GM23338 (cell line): Measurements from ENCODE around the gene PLD1. TPM values are rescaled to one million over a fixed set of nuclear protein-coding genes. Genes with fewer than 3 reads are reported as not detected.

Experiments used
- ATAC-seq: fragments of 200-7000 bp; cut with Tn5 transposase; 3 replicates; pipeline ENCODE4 v1.9.1; 2020
- DNase-seq: peaks from one replicate; pipeline ENCODE4 v3.0.0-alpha.2; 2015; ENCODE audit warnings: low spot score
- H2AFZ ChIP-seq: fragments of 200-600 bp; sonication (generic); 2 replicates; pipeline ENCODE4 v1.8.0; 2016; ENCODE audit warnings: antibody characterized with exemption, mild to moderate bottlenecking, moderate library complexity
- H3F3A ChIP-seq: fragments of 200-600 bp; sonication (generic); replicated peaks from 2 replicates; pipeline ENCODE4 v1.8.0; 2017; ENCODE audit warnings: antibody characterized with exemption, mixed run types, low read depth
- H3K27ac ChIP-seq: fragments of 200-600 bp; sonication (generic); 2 replicates; pipeline ENCODE4 v1.6.1; 2016; ENCODE audit warnings: low read depth
- H3K27me3 ChIP-seq: fragments of 200-600 bp; sonication (generic); 2 replicates; pipeline ENCODE4 v1.8.0; 2016; ENCODE audit warnings: mild to moderate bottlenecking, mixed run types, moderate library complexity; ENCODE audit not compliant: insufficient read depth
- H3K36me3 ChIP-seq: fragments of 200-600 bp; sonication (generic); 2 replicates; pipeline ENCODE4 v1.8.0; 2016; ENCODE audit warnings: mild to moderate bottlenecking; ENCODE audit not compliant: insufficient read depth
- H3K4me1 ChIP-seq: fragments of 200-600 bp; sonication (generic); 2 replicates; pipeline ENCODE4 v1.8.0; 2016; ENCODE audit warnings: mild to moderate bottlenecking, moderate library complexity; ENCODE audit not compliant: insufficient read depth
- H3K4me2 ChIP-seq: fragments of 200-600 bp; sonication (generic); 2 replicates; pipeline ENCODE4 v1.7.1; 2017; ENCODE audit warnings: mixed run types
- H3K4me3 ChIP-seq: fragments of 200-600 bp; sonication (generic); 2 replicates; pipeline ENCODE4 v1.6.1; 2016; ENCODE audit warnings: mixed run types
- H3K79me2 ChIP-seq: fragments of 200-600 bp; sonication (generic); replicated peaks from 2 replicates; pipeline ENCODE4 v1.8.0; 2017; ENCODE audit warnings: mild to moderate bottlenecking; ENCODE audit not compliant: insufficient read depth
- H3K9me2 ChIP-seq: fragments of 200-600 bp; sonication (generic); 2 replicates; pipeline ENCODE4 v1.8.0; 2017; ENCODE audit not compliant: insufficient read depth
- H4K20me1 ChIP-seq: fragments of 200-600 bp; sonication (generic); replicated peaks from 2 replicates; pipeline ENCODE4 v1.8.0; 2017; ENCODE audit warnings: mild to moderate bottlenecking; ENCODE audit not compliant: insufficient read depth
- H3K27ac Mint-ChIP-seq: 2 replicates; pipeline ENCODE4 v1.8.0; 2020; ENCODE audit warnings: inconsistent platforms, mild to moderate bottlenecking, moderate library complexity, mixed read lengths
- H3K27me3 Mint-ChIP-seq: 3 replicates; pipeline ENCODE4 v1.8.0; 2022; ENCODE audit warnings: low read depth, mild to moderate bottlenecking, moderate library complexity, mixed read lengths, inconsistent platforms; ENCODE audit not compliant: insufficient read depth, poor library complexity
- H3K36me3 Mint-ChIP-seq: 3 replicates; pipeline ENCODE4 v1.8.0; 2021; ENCODE audit warnings: low read depth, mild to moderate bottlenecking, inconsistent platforms, moderate library complexity, mixed read lengths
- H3K4me1 Mint-ChIP-seq: 3 replicates; pipeline ENCODE4 v1.8.0; 2020; ENCODE audit warnings: mild to moderate bottlenecking, inconsistent platforms, mixed read lengths
- H3K4me3 Mint-ChIP-seq: 3 replicates; pipeline ENCODE4 v1.8.0; 2021; ENCODE audit warnings: moderate library complexity, mild to moderate bottlenecking, inconsistent platforms, mixed read lengths
- H3K9me3 Mint-ChIP-seq: 3 replicates; pipeline ENCODE4 v1.8.0; 2020; ENCODE audit warnings: moderate library complexity, mild to moderate bottlenecking, inconsistent platforms, mixed read lengths
- JUNB ChIP-seq: IDR thresholded peaks from one replicate; pipeline ENCODE4 v1.6.1; 2016; ENCODE audit warnings: antibody characterized with exemption; ENCODE audit not compliant: unreplicated experiment
- NANOG ChIP-seq: IDR thresholded peaks from 2 replicates; pipeline ENCODE4 v1.6.1; 2016; ENCODE audit warnings: antibody characterized with exemption, borderline replicate concordance
- POLR2AphosphoS5 ChIP-seq: IDR thresholded peaks from 2 replicates; pipeline ENCODE4 v1.6.1; 2016; ENCODE audit warnings: antibody characterized with exemption, low read depth
- STAT1 ChIP-seq: IDR thresholded peaks from one replicate; pipeline ENCODE4 v1.6.1; 2016; ENCODE audit warnings: antibody characterized with exemption; ENCODE audit not compliant: unreplicated experiment
- ZNF331 ChIP-seq: fragments of 250-450 bp; sonication (Bioruptor Pico); IDR thresholded peaks from 2 replicates; pipeline ENCODE4 v1.5.0; 2020; ENCODE audit warnings: low read depth, mild to moderate bottlenecking, moderate library complexity
- polyA plus RNA-seq: library from polyadenylated mRNA; unstranded; fragments of >200 nt; fragmentation: Nextera tagmentation; extraction: Ambion mirVana; gene quantifications from 2 replicates; pipeline ENCODE4 v1.2.1, GENCODE V29; 2016
- total RNA-seq: library from RNA; depleted of rRNA; stranded (reverse); fragments of >200 nt; shearing (Covaris generic); gene quantifications from 2 replicates; pipeline ENCODE4 v1.2.3, GENCODE V29; 2014
- TF ChIP-seq, protein P1 (sequence below): fragments of 250-450 bp; sonication (Bioruptor Pico); IDR thresholded peaks from 2 replicates; pipeline ENCODE4 v1.5.0; 2020; ENCODE audit warnings: mild to moderate bottlenecking, moderate library complexity
- TF ChIP-seq, protein P2 (sequence below): IDR thresholded peaks from 2 replicates; pipeline ENCODE4 v1.6.1; 2016; ENCODE audit warnings: antibody characterized with exemption

PLD1 gene
- total and polyA plus RNA-seq, 2 experiments from 2014 or later, result 1.4 to 2.2 TPM

DNA sequence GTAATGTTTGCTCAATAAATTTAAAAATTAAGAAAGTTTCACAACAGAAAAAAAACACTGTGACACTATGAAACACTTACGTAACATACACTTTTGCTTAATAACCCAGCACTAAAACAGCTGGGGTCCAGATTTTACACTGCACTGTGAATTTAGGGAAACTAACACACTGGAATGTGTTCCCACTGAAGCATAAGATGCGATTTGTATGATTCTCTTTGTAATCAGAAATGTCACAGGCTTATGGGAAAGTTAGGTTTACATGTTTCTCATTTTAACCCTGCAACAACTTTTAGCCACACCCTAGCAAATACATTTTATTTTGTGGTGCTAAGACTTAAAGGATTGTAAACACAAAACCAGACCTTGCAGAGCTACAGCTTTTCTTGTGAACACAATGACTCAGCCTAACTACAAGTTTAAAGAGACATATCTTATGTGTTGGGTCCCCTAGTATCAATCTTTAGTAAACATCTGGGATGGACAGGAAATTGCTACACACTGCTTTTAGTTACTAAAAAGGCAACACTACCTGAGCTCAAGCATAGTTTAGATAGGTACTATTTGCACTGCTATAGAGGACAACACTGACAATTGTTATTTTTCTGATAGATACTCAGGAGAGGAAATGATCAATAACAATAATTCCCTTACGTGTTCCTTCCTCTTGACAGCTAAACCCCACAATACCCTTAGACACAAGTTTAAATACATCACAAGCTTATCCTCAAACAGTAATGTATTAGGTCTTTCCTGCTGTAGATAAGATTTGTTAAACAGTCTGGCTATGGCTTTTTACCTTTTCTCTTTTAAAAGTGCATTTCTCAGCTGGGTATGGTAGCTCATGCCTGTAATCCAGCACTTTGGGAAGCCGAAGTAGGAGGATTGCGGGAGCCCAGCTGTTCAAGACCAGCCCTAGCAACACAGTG lies 3.8 kb downstream of the PLD1 start (continued):
- no peak for TF ChIP-seq STAT1
- no peak for TF ChIP-seq JUNB
- TF ChIP-seq, protein P1, sequence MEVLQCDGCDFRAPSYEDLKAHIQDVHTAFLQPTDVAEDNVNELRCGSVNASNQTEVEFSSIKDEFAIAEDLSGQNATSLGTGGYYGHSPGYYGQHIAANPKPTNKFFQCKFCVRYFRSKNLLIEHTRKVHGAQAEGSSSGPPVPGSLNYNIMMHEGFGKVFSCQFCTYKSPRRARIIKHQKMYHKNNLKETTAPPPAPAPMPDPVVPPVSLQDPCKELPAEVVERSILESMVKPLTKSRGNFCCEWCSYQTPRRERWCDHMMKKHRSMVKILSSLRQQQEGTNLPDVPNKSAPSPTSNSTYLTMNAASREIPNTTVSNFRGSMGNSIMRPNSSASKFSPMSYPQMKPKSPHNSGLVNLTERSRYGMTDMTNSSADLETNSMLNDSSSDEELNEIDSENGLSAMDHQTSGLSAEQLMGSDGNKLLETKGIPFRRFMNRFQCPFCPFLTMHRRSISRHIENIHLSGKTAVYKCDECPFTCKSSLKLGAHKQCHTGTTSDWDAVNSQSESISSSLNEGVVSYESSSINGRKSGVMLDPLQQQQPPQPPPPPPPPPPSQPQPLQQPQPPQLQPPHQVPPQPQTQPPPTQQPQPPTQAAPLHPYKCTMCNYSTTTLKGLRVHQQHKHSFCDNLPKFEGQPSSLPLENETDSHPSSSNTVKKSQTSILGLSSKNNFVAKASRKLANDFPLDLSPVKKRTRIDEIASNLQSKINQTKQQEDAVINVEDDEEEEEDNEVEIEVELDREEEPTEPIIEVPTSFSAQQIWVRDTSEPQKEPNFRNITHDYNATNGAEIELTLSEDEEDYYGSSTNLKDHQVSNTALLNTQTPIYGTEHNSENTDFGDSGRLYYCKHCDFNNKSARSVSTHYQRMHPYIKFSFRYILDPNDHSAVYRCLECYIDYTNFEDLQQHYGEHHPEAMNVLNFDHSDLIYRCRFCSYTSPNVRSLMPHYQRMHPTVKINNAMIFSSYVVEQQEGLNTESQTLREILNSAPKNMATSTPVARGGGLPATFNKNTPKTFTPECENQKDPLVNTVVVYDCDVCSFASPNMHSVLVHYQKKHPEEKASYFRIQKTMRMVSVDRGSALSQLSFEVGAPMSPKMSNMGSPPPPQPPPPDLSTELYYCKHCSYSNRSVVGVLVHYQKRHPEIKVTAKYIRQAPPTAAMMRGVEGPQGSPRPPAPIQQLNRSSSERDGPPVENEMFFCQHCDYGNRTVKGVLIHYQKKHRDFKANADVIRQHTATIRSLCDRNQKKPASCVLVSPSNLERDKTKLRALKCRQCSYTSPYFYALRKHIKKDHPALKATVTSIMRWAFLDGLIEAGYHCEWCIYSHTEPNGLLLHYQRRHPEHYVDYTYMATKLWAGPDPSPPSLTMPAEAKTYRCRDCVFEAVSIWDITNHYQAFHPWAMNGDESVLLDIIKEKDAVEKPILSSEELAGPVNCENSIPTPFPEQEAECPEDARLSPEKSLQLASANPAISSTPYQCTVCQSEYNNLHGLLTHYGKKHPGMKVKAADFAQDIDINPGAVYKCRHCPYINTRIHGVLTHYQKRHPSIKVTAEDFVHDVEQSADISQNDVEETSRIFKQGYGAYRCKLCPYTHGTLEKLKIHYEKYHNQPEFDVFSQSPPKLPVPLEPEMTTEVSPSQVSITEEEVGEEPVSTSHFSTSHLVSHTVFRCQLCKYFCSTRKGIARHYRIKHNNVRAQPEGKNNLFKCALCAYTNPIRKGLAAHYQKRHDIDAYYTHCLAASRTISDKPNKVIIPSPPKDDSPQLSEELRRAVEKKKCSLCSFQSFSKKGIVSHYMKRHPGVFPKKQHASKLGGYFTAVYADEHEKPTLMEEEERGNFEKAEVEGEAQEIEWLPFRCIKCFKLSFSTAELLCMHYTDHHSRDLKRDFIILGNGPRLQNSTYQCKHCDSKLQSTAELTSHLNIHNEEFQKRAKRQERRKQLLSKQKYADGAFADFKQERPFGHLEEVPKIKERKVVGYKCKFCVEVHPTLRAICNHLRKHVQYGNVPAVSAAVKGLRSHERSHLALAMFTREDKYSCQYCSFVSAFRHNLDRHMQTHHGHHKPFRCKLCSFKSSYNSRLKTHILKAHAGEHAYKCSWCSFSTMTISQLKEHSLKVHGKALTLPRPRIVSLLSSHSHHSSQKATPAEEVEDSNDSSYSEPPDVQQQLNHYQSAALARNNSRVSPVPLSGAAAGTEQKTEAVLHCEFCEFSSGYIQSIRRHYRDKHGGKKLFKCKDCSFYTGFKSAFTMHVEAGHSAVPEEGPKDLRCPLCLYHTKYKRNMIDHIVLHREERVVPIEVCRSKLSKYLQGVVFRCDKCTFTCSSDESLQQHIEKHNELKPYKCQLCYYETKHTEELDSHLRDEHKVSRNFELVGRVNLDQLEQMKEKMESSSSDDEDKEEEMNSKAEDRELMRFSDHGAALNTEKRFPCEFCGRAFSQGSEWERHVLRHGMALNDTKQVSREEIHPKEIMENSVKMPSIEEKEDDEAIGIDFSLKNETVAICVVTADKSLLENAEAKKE (CRISPR knock-in tag), result no peak

DNA sequence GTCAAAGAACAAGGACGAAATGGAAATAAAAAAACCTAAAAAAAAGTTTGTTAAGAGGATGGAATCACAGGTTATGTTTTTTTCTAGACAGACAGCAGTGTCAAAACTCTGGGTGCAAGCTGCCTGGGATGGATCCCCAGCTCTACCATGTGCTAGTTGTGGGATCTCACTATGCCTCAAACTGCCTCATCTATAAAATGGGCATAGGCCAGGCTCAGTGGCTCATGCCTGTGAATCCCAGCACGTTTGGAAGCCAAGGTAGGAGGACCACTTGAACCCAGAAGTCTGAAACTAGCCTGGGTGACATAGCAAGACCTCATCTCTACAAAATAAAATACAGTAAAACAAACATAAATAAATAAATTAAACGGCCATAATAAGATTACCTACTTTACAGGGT lies 4.6 kb downstream of the PLD1 start:
- Histone ChIP-seq H2AFZ (no peak overlapping the region), H4K20me1 (no peaks in the 10 kb centered on the region), H3K9me2 (peaks cover 4% of the 10 kb centered on the region; the same call in 1 of the 2 replicates), H3K79me2 (no peaks in the 10 kb centered on the region), H3K4me1 (no peaks in the 10 kb centered on the region), H3K36me3 (no peaks in the 10 kb centered on the region), H3K27me3 (peaks cover 20% of the 10 kb centered on the region), H3K4me2 (no peak overlapping the region), H3F3A (no peaks in the 10 kb centered on the region), H3K27ac (no peak overlapping the region), H3K4me3 (no peak overlapping the region)
- Mint-ChIP-seq H3K36me3 (no peaks in the 10 kb centered on the region), H3K4me1 (peaks cover 4% of the 10 kb centered on the region; the same call in 2 of the 3 replicates), H3K4me3 (no peak overlapping the region), H3K27me3 (peaks cover 12% of the 10 kb centered on the region), H3K9me3 (no peaks in the 10 kb centered on the region), H3K27ac (no peak overlapping the region)
- no peak for DNase-seq
- ATAC-seq, result no peak
- TF ChIP-seq STAT1 (no peak), ZNF331 (CRISPR knock-in tag) (no peak), JUNB (no peak), POLR2AphosphoS5 (no peak), NANOG (no peak)
- TF ChIP-seq, protein P2, sequence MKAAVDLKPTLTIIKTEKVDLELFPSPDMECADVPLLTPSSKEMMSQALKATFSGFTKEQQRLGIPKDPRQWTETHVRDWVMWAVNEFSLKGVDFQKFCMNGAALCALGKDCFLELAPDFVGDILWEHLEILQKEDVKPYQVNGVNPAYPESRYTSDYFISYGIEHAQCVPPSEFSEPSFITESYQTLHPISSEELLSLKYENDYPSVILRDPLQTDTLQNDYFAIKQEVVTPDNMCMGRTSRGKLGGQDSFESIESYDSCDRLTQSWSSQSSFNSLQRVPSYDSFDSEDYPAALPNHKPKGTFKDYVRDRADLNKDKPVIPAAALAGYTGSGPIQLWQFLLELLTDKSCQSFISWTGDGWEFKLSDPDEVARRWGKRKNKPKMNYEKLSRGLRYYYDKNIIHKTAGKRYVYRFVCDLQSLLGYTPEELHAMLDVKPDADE, result no peak
- TF ChIP-seq, protein P1 (CRISPR knock-in tag), result no peak
